HG03025 (cell line): ENCODE results near the gene ESPNL.
"Not testable (repeated sequence)": the region's sequence is repeated elsewhere in the genome, so short reads cannot be mapped to it uniquely, and the experiment has no call there.

Experiments
- ATAC-seq: cut with Tn5 transposase; IDR thresholded peaks from one replicate; pipeline ENCODE4 v1.9.1; 2021; ENCODE audit warnings: mild to moderate bottlenecking, moderate library complexity; ENCODE audit not compliant: unreplicated experiment, low FRiP score

ESPNL gene

GRCh38 chr2:238167761-238168160 is 67.6 kb downstream of the ESPNL start:
- ATAC-seq = no peak

GRCh38 chr2:238168196-238169047 is 68.3 kb downstream of the ESPNL start:
- ATAC-seq = no peak

GRCh38 chr2:238169048-238169707 is 69.0 kb downstream of the ESPNL start:
- no peak for ATAC-seq

- ATAC-seq = no peak
These were observed 69.6 kb downstream of the ESPNL start for GRCh38 chr2:238169708-238170251.

GRCh38 chr2:238170386-238171071 is 70.4 kb downstream of the ESPNL start:
- no peak for ATAC-seq

- ATAC-seq = not testable (repeated sequence)
These were observed 70.9 kb downstream of the ESPNL start for GRCh38 chr2:238171072-238171431.

GRCh38 chr2:238171575-238172187 is 71.5 kb downstream of the ESPNL start:
- no peak for ATAC-seq

GRCh38 chr2:238172439-238172838 is 72.3 kb downstream of the ESPNL start:
- ATAC-seq = no peak

GRCh38 chr2:238173692-238174091 is 73.6 kb downstream of the ESPNL start:
- ATAC-seq = no peak

GRCh38 chr2:238174291-238174690 is 74.2 kb downstream of the ESPNL start:
- ATAC-seq = no peak

GRCh38 chr2:238174701-238175100 is 74.6 kb downstream of the ESPNL start:
- ATAC-seq = no peak

- ATAC-seq = no peak
These were observed 76.5 kb downstream of the ESPNL start for GRCh38 chr2:238176613-238177012.

GRCh38 chr2:238180554-238180953 is 80.4 kb downstream of the ESPNL start:
- ATAC-seq = no peak

GRCh38 chr2:238182362-238182761 is 82.2 kb downstream of the ESPNL start:
- no peak for ATAC-seq
